GM06990 (cell line): ENCODE results near the gene UNC50.

Experiments
- DNase-seq: peaks from one replicate; pipeline ENCODE4 v3.0.0-alpha.2; 2011; ENCODE audit not compliant: insufficient read length; ENCODE audit errors: extremely low read depth
- H3K27me3 ChIP-seq: replicated peaks from 2 replicates; pipeline ENCODE4 v1.6.0; 2011; ENCODE audit warnings: low read length; ENCODE audit not compliant: control insufficient read depth, insufficient read depth
- H3K36me3 ChIP-seq: 2 replicates; pipeline ENCODE4 v1.5.1; 2011; ENCODE audit warnings: low read length; ENCODE audit not compliant: control insufficient read depth, insufficient read depth
- H3K4me3 ChIP-seq: replicated peaks from 2 replicates; pipeline ENCODE4 v1.5.1; 2011; ENCODE audit warnings: low read depth, mild to moderate bottlenecking, control low read depth, low read length
- TF ChIP-seq, protein P1 (sequence below): IDR thresholded peaks from 2 replicates; pipeline ENCODE4 v1.5.1; 2011; ENCODE audit warnings: low read length, control low read depth, mild to moderate bottlenecking, inconsistent platforms; ENCODE audit not compliant: insufficient read depth, poor library complexity, severe bottlenecking

The UNC50 gene

DNA sequence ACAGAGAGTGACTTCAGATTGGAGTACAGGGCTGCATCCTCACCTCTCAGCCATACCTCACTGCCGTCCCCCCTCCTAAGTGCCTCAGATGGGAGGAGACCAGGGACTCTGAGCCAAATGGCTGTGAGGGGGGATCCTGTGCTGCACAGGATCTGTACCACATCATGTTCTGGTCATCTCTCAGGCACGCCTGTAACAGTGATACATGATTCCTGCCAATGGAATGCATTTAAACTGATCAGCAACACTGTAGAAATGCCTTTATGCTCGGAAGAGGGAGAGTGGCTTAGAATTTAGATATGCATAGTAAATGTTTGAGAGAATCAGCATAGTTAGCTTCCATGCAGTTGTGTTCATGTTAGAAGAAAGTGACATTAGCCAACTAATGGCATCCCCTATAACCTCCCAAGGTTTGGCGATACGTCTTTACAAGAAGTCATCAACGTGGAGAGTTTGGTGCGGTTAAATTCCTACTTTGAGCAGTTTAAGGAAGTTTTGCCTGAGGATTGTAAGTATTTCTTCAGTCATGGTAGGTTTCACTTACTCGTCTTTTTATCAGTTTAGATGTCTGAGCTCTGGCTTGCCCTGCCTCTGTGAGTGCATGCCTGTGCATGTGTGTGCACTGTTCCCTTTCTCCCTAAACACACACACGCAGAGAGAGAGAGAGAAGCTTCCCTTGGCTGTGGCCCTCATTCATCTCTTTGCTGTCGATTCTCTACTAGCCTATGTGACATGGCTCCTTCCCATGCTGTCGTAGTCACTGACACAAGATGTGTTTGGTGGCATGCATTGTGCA is 40.0 kb upstream of the UNC50 start:
- no peak overlapping the region for H3K4me3 ChIP-seq
- peaks cover 63% of the 10 kb centered on the region for H3K36me3 ChIP-seq
- no peaks in the 10 kb centered on the region for H3K27me3 ChIP-seq
- TF ChIP-seq, protein P1, sequence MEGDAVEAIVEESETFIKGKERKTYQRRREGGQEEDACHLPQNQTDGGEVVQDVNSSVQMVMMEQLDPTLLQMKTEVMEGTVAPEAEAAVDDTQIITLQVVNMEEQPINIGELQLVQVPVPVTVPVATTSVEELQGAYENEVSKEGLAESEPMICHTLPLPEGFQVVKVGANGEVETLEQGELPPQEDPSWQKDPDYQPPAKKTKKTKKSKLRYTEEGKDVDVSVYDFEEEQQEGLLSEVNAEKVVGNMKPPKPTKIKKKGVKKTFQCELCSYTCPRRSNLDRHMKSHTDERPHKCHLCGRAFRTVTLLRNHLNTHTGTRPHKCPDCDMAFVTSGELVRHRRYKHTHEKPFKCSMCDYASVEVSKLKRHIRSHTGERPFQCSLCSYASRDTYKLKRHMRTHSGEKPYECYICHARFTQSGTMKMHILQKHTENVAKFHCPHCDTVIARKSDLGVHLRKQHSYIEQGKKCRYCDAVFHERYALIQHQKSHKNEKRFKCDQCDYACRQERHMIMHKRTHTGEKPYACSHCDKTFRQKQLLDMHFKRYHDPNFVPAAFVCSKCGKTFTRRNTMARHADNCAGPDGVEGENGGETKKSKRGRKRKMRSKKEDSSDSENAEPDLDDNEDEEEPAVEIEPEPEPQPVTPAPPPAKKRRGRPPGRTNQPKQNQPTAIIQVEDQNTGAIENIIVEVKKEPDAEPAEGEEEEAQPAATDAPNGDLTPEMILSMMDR, result no peak
- no peak for DNase-seq

DNA sequence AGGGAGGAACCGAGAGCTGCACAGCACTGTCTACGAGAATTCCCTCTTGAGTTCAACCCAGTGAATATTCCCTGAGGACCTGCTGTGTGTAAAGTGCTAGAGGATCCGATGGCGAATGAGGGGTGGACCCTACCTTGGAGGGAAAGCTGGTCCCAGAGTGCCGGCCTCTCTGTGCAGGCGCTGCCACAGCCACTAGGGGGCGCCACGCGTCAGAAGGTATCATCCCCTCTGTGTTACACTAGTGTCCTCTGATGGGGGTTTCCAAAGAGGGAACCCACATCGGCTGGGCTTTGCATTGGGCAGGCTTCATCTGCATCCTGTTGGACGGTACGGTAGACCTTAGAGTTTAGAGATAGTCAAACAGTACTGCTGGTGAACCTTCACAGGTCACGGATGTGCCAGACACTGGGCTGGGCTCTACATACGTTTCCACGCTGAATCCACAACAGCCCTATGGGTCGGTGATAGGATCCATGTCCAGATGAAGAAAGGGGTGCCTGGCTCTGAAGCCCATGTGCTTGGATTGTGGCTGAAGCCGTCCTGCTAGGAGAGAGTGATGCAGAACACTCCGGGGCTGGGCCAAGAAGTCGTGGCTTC is 39.1 kb upstream of the UNC50 start:
- TF ChIP-seq, protein P1, result peak; percentile 96
- Histone ChIP-seq H3K27me3 (no peaks in the 10 kb centered on the region), H3K4me3 (no peak overlapping the region), H3K36me3 (peaks cover 61% of the 10 kb centered on the region)
- DNase-seq, result no peak

DNA sequence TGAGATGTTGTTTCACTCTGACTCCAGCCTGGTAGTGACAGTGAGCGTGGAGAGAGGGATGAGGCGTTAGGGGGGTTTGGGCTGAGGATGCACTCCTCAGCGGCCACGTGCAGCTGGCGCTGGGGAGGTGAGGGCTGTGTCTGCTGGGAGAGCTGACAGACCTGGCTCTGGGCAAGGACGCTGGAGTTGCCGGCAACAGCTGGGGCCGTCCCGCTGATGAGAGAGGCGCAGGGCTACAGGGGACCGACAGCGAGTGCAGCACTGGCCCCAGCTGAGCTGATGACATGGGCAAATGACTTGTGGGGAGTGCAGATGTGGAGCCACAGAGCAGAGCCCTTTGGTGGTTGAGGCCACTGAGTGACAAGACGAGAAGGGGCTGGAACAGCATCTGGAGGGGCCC is 38.5 kb upstream of the UNC50 start:
- no peak for DNase-seq
- peaks cover 58% of the 10 kb centered on the region for H3K36me3 ChIP-seq
- no peaks in the 10 kb centered on the region for H3K27me3 ChIP-seq
- H3K4me3 ChIP-seq, result no peak overlapping the region
- TF ChIP-seq, protein P1, result no peak

DNA sequence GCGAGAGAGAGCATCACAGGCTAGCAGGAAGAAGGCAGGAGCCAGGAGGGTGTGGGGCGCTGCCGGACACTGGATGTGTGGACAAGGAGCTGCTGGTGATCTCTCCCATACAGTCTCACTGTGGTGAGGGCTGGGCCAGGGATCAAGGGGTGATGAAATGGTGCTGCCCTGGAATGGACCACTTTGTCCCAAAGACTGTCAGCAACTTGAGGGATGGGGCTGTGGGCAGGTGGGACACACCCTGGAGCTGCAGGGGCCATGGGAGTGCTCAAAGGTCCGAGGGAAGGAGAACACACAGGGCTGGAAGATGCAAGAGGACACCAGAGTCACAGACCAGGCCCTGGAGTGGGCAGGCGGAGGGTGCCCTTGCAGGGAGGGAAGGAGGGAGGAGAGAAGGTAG is 38.0 kb upstream of the UNC50 start:
- DNase-seq, result no peak
- peaks cover 57% of the 10 kb centered on the region for H3K36me3 ChIP-seq
- TF ChIP-seq, protein P1, result no peak
- no peaks in the 10 kb centered on the region for H3K27me3 ChIP-seq
- H3K4me3 ChIP-seq, result no peak overlapping the region

DNA sequence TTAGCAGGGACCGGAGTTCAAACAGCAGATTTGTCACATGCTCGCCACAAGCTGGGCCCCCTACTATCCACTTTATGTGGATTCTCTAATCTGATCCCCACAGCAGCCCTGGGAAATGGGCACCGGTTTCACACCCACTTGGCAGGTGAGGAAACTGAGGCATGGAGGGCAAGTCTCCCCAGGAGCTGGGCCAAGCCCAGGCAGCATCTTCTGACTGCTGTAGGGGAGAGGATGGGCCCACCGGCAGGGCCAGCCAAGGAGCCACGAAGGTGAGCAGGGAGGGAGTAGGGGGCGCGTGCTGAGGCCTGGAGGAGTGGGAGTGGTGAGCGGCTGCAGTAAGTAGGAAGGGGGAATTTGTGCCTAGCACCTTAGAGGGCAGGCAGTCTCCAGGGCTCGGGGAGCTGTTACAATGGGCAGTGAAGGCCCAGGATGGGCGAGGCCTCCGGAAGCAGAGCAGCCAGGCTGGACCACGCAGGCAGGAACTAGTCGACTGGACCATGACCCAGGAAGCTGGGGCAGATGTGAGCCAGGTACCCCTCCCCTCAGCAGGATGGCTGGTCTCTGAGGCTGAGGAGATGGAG is 37.2 kb upstream of the UNC50 start:
- H3K36me3 ChIP-seq, result peaks cover 54% of the 10 kb centered on the region
- TF ChIP-seq, protein P1, result no peak

More for the DNA sequence above, 37.2 kb upstream of the UNC50 start:
- DNase-seq, result no peak
- Histone ChIP-seq H3K27me3 (no peaks in the 10 kb centered on the region), H3K4me3 (no peak overlapping the region)
